BE2C (cell line): ENCODE data around the gene PCDHGB1.
"Not testable (repeated sequence)": the region's sequence is repeated elsewhere in the genome, so short reads cannot be mapped to it uniquely, and the experiment has no call there.

Experiments
- DNase-seq: peaks from one replicate; pipeline ENCODE4 v3.0.0-alpha.2; 2020
- H3K27me3 ChIP-seq: fragments of 250-450 bp; sonication (Bioruptor Pico); 2 replicates; pipeline ENCODE4 v1.5.1; 2020; ENCODE audit warnings: mild to moderate bottlenecking
- H3K36me3 ChIP-seq: fragments of 250-450 bp; sonication (Bioruptor Pico); 2 replicates; pipeline ENCODE4 v1.5.1; 2020; ENCODE audit warnings: mild to moderate bottlenecking
- H3K4me1 ChIP-seq: fragments of 250-450 bp; sonication (Bioruptor Pico); 2 replicates; pipeline ENCODE4 v1.5.1; 2020
- H3K4me3 ChIP-seq: 2 replicates; pipeline ENCODE4 v1.5.1; 2011; ENCODE audit warnings: low read depth, low read length
- H3K9me3 ChIP-seq: fragments of 250-450 bp; sonication (Bioruptor Pico); 2 replicates; pipeline ENCODE4 v1.5.1; 2020
- CTCF ChIP-seq: IDR thresholded peaks from 2 replicates; pipeline ENCODE4 v1.5.1; 2012; ENCODE audit warnings: mild to moderate bottlenecking, low read depth, low read length

Gene PCDHGB1

GRCh38 chr5:141366016-141366896 is 16.4 kb downstream of the PCDHGB1 start:
- H3K4me3 ChIP-seq = no peak overlapping the region
- no peaks in the 10 kb centered on the region for H3K4me1 ChIP-seq
- H3K9me3 ChIP-seq = no peaks in the 10 kb centered on the region; the same call in 1 of the 2 replicates
- peaks cover 41% of the 10 kb centered on the region for H3K36me3 ChIP-seq
- no peaks in the 10 kb centered on the region for H3K27me3 ChIP-seq
- no peak for DNase-seq
- TF ChIP-seq CTCF = no peak

GRCh38 chr5:141369994-141370848 is 20.3 kb downstream of the PCDHGB1 start, which contains the start of gene PCDHGB3:
Gene PCDHGB3 (plus strand): TSS chr5:141370242. CDS start chr5:141370395, 153 bp downstream.
- Histone ChIP-seq H3K4me3 (no peak within 1 kb of the TSS), H3K36me3 (peaks cover 37% of the 10 kb centered on the region), H3K9me3 (peaks cover 2% of the 10 kb centered on the region; the same call in 1 of the 2 replicates), H3K27me3 (no peaks in the 10 kb centered on the region), H3K4me1 (no peaks in the 10 kb centered on the region)
- TF ChIP-seq CTCF = no peak
- no peak for DNase-seq

- DNase-seq = no peak
- Histone ChIP-seq H3K9me3 (peaks cover 2% of the 10 kb centered on the region; the same call in 1 of the 2 replicates), H3K27me3 (no peaks in the 10 kb centered on the region), H3K4me1 (no peaks in the 10 kb centered on the region), H3K4me3 (no peak overlapping the region), H3K36me3 (peaks cover 29% of the 10 kb centered on the region)
- TF ChIP-seq CTCF = no peak
Observed at GRCh38 chr5:141371572-141372475, 21.9 kb downstream of the PCDHGB1 start.

GRCh38 chr5:141373673-141374317 is 23.9 kb downstream of the PCDHGB1 start, which contains the start of gene PCDHGA6:
Gene PCDHGA6 (plus strand): TSS chr5:141373891. CDS start chr5:141374084, 193 bp downstream.
- no peak within 1 kb of the TSS for H3K4me3 ChIP-seq
- peaks cover 2% of the 10 kb centered on the region; the same call in 1 of the 2 replicates for H3K9me3 ChIP-seq
- H3K27me3 ChIP-seq = no peaks in the 10 kb centered on the region
- H3K36me3 ChIP-seq = peaks cover 29% of the 10 kb centered on the region
- no peaks in the 10 kb centered on the region for H3K4me1 ChIP-seq
- no peak for TF ChIP-seq CTCF
- no peak for DNase-seq

- no peak for DNase-seq
Observed at GRCh38 chr5:141374627-141375026, 24.7 kb downstream of the PCDHGB1 start.

GRCh38 chr5:141375444-141376155 is 25.7 kb downstream of the PCDHGB1 start:
- not testable (repeated sequence) for H3K9me3 ChIP-seq, H3K4me3 ChIP-seq, DNase-seq, H3K27me3 ChIP-seq, H3K4me1 ChIP-seq
- H3K36me3 ChIP-seq = peaks cover 25% of the 10 kb centered on the region

More at GRCh38 chr5:141374627-141375026, 24.7 kb downstream of the PCDHGB1 start:
- no peak for TF ChIP-seq CTCF
- Histone ChIP-seq H3K9me3 (peaks cover 2% of the 10 kb centered on the region; the same call in 1 of the 2 replicates), H3K27me3 (no peaks in the 10 kb centered on the region), H3K4me3 (no peak overlapping the region), H3K36me3 (peaks cover 29% of the 10 kb centered on the region), H3K4me1 (no peaks in the 10 kb centered on the region)
